HG02938 (cell line): ENCODE measurements around the gene SUSD4.

ENCODE experiments used
- ATAC-seq: cut with Tn5 transposase; IDR thresholded peaks from one replicate; pipeline ENCODE4 v1.9.1; 2021; ENCODE audit warnings: mild to moderate bottlenecking, moderate library complexity; ENCODE audit not compliant: unreplicated experiment

SUSD4 gene

DNA sequence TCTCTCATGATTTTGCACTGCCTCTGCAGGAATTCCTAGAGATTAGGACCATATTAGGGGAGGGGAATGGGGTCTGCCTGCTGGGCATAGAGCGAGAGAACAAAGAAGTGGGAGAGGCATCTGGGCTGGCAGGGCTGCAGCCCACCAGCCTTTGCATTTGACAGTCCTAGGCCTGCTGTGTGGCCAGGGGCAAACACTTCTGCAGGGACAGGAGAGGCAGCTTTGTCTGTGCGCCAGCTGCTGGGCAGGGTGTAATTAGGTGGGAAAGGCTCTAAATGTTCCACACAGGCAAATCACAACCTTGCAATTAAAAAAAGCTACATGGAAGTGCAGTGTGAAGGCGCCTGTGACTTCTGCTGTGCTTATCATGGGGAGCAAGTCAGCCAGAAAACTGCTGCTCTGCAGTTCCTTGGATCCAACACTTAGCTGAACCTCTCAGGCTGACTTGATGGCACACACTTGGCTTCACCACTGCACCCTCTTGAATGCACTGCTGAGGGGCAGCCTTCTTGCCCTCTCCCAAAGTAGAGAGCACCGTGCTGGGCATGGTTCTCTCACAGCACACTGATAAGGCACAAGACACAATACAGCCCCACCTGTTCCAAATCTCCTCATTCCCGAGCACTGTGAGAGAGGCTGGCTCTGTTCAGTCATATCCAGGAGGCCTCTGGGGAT is 147.3 kb downstream of the SUSD4 start:
- ATAC-seq = no peak

DNA sequence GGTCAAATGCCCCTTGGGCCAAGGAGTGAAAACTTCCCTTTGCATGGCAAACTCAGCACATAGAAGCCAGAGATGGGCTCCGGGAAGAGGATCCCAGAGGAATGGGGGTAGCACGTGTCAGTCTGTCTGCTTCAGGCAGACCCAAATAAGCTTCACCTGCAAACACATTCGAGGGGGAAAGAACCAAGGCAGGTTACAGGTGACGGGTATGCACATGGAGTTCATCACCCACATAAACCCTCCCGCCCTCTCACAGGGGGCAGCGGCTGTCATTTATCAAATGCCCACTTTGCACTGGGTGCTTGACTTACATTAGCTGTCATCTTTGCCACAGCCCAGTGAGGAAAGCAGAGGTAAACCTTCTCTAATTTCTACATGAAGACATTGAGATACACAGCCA is 147.9 kb downstream of the SUSD4 start:
- ATAC-seq = no peak

DNA sequence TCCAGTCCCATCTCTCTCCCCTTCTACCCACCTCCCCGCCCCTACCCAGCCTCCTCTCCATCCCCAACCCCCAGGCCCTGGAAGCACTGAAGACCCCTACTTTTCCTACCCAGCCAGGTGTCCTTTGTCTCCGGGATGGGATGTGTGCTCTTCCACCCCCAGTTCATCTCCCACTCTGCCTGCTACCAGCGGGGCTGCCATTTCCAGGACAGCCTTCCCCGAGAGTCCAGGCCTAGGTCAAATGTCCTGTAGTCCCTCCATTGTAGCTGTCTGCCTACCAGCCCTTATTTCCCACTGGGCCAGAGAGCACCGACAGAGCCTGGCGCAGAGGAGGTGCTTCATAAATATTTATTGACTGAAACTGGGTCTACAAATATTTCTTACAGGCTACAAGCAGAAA is 148.9 kb downstream of the SUSD4 start:
- ATAC-seq = no peak

DNA sequence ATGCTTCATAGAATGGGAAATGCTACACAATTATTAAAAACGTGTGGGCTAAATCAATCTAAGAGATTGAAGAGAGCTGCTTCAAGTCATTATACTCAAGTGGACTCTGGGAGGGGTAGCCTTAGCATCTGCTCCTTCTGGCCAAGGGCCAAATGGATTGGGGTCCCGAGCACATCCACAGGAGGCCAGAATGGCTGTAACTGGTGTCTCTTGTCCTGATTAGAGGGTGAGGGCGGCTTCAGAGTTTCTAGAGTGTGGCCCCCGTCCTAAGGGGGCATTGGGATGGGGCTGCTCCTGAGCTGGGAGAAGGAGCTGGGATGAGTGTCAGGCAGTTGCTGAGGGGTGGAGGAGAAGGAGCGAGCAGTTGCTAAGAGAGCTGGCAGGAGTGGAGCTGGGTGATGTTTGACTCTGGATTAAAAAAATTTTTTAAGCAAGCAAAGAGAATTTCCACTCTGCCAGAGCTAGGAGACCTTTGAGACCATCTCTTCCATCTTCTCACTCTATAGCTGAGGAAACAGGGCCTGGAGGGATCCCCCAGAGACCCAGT is 149.6 kb downstream of the SUSD4 start:
- no peak for ATAC-seq

DNA sequence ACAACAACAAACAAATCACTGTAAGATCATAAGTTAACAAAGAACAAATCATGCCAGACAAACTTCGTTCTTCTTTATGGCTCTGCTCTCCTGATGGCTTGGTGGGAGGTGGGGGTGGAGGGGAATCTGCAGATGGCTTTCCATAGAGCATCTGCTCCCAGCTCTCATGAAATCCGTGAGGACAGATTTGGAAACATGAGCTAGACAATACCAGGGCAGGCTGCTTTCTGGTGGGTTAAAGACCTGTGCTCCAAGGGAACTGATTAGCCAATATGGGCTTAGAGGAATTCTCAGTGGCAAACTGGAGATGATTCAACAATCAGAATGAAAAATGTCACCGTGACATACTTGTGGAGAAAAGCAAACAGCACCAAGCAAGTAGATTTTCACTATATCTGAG is 151.5 kb downstream of the SUSD4 start:
- no peak for ATAC-seq

DNA sequence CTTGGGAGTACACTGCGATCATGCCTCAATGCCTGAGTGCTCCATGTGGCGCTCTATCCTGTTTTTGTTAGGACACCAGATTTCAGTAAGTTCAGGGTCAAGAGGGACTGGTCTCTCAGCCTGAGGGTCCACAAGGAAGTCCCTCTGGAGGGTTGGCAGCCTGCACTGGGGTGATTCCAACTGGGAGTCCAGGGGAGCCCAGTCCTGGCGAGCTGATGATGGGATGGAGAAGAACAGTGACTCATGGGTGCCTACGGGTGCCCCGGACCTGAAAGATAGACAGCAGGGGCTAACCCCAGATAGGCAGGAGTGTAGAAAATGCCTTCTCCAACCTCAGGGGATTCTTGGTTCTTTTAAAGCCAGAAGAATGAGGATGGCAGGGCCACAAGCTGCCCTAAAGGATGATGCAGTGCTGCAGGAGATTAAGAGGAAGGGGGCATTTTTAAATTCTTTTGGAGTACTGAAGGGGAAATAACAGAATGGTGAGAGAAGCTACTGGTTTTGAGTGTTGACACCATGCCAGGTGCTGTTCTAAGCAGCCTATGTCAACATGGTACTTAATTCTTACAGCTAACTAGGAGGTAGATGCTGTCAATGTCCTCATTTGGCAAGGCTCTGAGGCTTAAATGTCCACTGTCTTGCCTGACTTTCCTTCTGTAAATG is 152.5 kb downstream of the SUSD4 start:
- no peak for ATAC-seq

DNA sequence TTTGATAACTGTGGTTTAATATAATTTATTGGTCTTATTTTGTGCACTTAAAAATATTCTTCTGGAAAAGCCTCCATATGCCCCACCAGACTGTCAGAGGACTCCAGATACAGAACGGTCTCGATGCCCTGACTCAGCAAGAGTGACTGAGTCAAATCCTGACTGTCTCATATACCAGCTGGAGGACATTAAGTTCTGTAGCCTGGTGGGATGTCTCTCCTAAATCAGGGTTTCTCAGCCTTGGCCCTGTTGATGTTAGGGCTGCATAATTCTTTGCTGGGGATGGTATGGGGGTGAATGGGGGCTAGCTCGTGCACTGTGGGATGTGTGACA is 153.2 kb downstream of the SUSD4 start:
- ATAC-seq = no peak

DNA sequence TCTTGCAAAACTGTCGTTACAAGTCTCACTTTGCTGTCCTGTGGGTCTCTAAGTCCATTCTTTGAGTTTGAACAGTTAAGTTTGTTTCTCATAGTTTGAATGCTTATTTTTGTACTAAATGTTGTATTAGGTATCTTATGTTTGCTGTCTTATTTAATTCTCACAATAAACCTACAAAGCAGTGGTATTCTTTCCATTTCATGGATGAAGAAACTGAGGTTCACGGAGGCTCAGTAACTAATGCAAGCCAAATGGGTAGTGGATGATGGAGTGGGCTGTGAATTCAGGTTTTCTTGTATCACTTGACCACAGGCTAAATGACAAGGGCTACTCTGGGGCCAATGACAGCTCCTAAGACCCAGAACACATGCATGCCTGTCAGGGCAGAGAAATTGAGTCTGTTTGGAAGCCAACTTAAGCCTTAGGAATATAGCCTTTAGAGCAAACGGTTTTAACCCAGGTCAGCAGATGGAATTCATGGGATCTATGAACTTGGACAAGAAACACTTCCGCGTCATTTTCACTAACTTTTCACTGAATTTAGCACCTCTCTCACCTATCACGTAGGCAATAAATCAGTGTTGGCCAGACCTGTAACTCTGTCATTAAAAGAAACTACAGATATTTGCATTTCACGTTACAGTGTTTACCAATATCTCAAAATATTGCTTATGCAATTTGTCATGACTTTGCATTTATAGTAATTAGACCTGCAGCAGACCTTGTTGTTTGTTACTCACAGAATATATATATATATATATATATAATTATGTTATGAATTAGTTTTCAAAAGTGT is 153.8 kb downstream of the SUSD4 start:
- no peak for ATAC-seq

DNA sequence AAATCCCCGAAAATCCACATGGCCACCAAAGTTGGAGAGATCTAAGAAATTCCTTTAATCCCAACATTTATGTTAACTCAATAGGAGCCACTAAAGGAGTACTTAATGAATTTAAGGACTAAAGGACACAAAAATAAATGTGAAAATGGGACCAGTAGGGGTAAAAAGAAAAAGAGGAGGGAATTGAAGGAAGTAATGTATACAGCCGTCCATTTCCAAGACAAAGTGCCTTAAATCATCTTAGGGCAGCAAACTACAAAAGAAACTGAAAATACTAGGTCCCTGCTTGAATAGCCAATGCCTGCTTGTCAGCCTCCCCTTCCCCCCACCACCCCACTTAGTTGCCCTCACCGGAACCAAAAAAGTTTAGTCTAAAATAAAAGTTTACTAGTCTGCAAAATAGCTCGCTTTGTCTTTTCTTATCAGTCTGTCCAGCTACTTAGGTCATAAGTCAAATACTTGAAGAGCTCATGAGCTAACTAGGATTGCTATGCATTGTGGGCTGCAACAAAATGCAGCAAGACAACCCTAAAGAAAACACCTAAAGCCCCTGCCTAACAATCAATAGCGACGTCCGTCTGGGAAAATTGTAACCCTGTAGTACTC is 154.6 kb downstream of the SUSD4 start:
- no peak for ATAC-seq

DNA sequence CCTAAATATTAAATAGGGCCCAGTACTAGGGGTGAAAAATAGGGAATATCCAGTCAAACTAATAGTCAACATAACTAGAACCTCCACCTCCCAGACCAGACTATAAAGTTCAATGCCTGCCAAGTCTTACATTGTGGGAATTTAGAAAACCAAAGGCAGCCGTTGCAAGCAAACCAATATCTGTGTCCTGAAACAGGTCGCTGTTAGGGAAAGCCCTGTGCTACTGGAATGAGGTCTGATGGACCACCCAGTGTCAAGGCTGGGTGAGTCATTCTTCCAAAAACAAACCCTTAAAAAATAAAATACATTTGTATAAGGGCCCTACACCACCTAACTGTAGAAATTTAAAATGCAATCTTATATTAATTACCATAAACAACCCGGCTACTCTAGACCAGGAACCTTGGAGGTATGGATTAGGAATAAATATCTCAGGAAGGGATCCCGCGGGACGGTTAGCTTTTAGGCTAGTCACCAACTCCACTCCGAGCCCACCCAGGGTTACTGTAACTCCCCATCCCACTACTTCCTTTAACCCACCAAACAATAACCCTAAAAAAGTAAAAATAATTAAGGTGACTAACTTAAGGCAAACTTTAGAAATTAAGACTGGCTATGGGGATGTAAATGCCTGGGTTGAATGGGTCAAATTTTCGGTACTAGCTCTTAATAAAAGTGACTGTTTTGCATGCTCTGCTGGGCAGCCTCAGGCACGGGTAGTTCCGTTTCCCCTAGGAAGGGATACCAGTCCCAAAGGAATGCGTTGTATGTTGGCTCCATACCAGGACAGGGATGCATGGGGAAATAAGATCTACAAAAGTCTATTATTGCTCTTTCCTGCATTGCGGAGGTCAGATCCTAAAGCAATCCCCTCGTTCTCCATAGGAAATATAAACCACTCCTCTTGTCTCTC is 155.6 kb downstream of the SUSD4 start:
- ATAC-seq = no peak

DNA sequence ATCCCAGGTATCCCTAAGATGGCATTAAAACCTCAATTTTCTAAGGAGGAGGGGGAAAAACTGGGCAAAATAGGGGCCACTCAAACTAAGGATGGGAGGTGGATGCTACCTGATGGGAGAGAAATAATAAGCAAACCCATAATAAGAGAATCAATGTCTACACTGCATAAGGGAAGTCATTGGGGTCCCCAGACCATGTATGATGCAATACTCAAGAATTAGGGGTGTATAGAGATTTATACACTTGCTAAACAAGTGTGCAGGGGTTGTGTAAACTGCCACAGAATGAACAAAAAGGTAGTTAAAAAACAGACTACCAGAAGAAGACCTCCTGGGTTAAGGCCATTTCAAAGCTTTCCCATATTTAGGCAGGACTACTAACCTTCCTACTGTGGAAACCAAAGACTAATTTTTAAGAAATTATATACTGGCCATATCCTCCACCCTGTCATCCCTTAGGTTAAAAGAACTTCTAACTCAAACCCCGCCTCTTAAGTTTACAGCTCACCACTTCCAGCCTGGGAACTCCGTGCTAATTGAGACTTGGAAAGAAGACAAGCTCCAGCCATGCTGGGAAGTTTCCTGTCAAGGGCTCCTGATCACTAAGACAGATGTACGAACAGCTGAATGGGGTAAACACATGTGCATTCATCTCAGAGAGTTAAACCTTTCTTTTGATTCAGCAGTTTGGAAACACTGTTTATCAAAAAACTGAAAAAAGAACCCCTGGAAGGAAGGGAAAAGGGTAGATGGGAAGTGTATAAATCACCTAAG is 156.5 kb downstream of the SUSD4 start:
- no peak for ATAC-seq

DNA sequence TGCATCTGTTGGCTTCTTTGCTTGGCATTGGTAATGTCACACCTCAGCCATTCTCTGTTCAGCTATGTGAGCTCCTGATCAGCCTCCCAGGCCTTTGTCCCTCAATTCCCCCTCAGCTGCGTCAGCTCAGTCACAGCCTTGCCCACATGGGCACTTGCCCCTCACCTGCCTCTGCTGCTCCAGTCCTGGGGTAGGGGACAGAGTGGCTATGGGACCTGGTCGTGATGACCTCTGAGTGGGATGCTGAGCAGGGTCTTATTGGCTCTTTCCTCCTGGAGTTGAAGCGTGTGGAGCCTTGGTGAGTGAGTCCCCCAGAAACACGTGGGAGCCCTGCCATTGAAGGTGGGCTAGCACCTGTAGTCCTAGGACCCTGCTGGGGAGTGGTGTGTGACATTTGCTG is 159.6 kb downstream of the SUSD4 start:
- no peak for ATAC-seq

DNA sequence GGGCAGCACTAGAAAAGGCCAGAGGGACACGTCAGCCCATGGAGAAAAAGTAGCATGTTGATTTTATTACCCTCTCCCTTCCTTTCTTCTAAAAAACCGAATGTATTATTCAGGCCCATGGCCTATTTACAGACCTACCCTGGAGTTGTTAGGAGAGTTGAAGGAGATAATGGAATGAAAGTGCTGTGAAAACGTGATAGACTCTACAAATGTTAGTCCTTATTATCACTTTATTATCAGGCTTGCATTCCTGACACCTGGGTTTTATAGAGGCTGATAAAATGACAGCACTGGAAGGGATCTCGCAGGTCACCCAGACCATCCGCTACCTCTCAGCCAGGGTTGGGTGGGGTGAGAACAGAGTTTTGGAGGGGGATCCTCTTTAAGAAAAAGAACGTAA is 160.3 kb downstream of the SUSD4 start:
- no peak for ATAC-seq

DNA sequence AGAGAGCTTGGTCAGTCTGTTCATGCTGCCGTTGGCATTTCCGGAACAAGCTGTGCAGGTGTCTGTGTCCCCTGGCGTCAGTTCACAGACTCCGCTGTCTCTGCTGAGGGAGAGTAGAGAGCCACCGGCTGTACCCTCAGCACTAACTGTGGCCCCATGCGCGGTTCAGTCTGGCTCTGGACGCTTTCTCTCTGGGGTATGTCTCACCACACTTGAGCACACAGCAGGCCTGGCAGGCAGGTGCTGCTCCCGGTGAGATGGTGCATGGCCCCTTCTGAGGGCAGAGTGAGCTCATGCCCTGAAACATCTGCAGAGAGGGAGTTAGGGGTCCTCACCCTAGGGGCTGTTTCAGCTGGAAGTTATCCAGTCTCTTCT is 161.0 kb downstream of the SUSD4 start:
- ATAC-seq = no peak

DNA sequence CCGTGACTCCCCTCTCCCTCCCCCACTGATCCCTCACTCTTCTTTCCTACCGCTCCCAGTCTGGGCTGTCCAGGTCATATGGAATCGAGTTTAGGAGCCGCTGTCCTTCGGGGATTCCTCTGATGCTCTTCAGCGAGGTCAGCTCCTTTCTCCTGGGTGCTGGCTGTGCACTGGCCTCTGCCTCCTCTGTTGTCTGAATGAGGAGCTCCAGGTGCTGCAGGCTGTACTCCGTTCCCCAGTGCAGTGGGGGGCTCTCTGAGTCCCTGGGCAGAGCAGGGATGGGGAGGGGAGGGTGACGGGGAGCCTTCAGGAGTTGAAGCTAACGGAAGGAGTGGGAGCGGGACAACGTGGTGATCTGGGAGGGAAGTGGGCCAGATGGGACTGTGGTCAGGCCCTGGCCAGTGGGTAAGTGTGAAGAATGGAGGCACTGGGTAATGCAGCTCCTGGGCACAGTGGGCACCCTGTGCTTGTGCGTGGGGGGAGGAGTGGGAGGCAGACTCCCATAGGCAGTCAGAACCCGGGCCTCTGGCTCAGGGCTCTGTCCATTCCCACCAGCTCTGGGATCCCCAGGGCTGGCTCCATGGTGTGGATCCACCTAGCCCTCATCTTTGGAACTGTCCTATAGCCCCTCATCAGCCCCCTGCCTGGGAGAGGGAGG is 161.5 kb downstream of the SUSD4 start:
- no peak for ATAC-seq

DNA sequence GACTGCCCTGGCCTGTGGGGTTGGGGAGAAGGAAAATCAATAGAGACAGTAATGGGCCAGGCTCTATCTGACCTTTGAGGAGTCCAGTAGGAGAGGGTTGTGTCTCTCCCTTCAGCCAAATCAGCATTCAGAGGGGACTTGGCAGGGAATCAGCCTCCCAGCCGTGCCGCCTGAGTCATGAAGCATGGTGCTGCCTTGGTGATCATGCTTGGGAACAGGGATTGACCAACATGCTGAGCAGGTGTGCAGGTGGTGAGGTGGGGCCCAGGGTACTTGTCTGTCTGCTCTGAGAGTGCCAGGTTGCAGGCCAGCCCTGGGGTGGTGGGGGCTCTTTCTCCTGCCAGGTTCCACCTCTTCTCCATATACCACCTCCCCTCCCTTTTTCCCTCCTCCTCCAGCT is 162.0 kb downstream of the SUSD4 start:
- no peak for ATAC-seq

DNA sequence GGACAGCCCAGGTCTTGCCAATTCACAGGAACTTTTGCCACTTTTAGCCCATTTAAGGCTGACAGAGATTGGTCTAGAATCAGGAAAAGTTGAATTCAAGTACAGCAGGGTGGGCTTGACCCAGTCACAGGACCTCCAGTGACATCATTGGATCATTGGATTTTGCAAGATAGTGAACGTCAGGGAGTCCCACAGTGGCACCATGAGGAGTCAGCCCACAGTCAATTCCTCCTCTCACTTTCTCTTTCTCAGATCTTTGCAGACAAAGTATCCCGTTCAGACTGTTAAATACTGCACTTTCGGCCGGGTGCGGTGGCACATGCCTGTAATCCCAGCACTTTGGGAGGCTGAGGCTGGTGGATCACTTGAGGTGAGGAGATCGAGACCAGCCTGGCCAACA is 163.1 kb downstream of the SUSD4 start:
- ATAC-seq = no peak

DNA sequence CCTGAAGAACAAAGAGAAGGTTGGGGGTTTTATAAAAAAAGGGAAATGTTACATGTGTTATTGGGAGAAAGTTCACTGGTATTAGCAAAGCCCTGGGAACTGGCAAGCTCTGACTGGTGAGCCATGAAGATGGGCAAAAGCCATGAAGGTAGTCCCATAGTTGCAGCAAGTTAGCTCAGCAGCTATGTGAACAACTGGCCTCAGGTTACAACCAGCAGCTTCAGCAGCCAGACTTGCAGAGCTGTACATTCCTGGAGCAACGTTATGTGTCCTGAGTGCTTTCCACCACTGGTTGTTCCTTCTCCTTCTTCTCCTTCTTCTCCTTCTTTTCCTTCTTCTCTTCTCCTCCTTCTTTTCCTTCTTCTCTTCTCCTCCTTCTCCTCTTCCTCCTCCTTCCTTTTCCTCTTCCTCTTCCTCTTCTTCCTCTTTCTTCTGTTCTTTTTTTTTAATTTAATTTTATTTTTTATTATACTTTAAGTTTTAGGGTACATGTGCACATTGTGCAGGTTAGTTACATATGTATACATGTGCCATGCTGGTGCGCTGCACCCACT is 164.8 kb downstream of the SUSD4 start:
- no peak for ATAC-seq

DNA sequence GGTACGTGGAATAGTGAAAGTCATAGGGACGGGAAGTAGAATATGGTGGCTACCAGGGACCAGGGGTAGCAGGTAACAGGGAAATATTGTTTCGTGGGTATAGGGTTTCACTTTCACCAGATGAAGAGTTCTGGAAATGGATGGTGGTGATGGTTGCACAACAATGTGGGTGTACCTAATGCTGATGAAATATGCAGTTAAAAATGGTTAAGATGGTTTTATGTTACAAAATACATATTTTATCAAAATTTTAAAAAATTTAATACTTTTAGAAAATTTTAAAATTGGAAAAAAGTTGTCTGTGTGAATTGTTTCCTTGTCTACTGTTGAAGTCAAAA is 165.4 kb downstream of the SUSD4 start:
- ATAC-seq = no peak
